Liver (tissue), 9 donors: Measurements from ENCODE around the gene OR1J2. TPM values are rescaled to one million over a fixed set of nuclear protein-coding genes. Genes with fewer than 3 reads are reported as not detected.

ENCODE experiments used
- DNase-seq: peaks from one replicate; pipeline ENCODE4 v3.0.0-alpha.2; 2017; ENCODE audit warnings: low spot score
- H3K27ac ChIP-seq, 2 donors: one replicate each; pipeline ENCODE4 v1.7.0; 2013; ENCODE audit warnings: inconsistent platforms in 2 of 2, low read length in 2 of 2, control low read depth in 1 of 2, low read depth in 1 of 2, mild to moderate bottlenecking in 1 of 2
- H3K27me3 ChIP-seq, 4 donors: one replicate each; pipeline versions ENCODE4 v1.6.1 to v1.7.0; 2013; ENCODE audit warnings: low read length in 3 of 4, inconsistent platforms in 1 of 4, mild to moderate bottlenecking in 1 of 4, moderate library complexity in 1 of 4; ENCODE audit not compliant: control insufficient read depth in 4 of 4, insufficient read depth in 4 of 4
- H3K36me3 ChIP-seq, 4 donors: one replicate each; pipeline versions ENCODE4 v1.6.1 to v1.7.0; 2013; ENCODE audit warnings: low read length in 3 of 4, mild to moderate bottlenecking in 3 of 4, low read depth in 1 of 4, moderate library complexity in 1 of 4; ENCODE audit not compliant: control insufficient read depth in 4 of 4, insufficient read depth in 3 of 4
- H3K4me1 ChIP-seq, 4 donors: one replicate each; pipeline versions ENCODE4 v1.6.1 to v1.7.0; 2013; ENCODE audit warnings: low read length in 3 of 4, mild to moderate bottlenecking in 3 of 4, moderate library complexity in 1 of 4; ENCODE audit not compliant: control insufficient read depth in 4 of 4, insufficient read depth in 4 of 4
- H3K4me3 ChIP-seq, 3 donors: one replicate each; pipeline versions ENCODE4 v1.6.1 to v1.7.0; 2013; ENCODE audit warnings: low read length in 3 of 3, control low read depth in 1 of 3, low read depth in 1 of 3, mild to moderate bottlenecking in 1 of 3
- H3K9ac ChIP-seq, 2 donors: one replicate each; pipeline ENCODE4 v1.7.0; 2013; ENCODE audit warnings: low read length in 2 of 2, mild to moderate bottlenecking in 2 of 2, moderate library complexity in 2 of 2, control low read depth in 1 of 2, low read depth in 1 of 2
- H3K9me3 ChIP-seq, 4 donors: one replicate each; pipeline versions ENCODE4 v1.6.1 to v1.7.0; 2013; ENCODE audit warnings: low read length in 3 of 4; ENCODE audit not compliant: control insufficient read depth in 4 of 4
- ATF3 ChIP-seq: IDR thresholded peaks from 2 replicates; pipeline ENCODE4 v1.6.1; 2016; ENCODE audit warnings: antibody characterized with exemption
- CTCF ChIP-seq: fragments of 150-350 bp; IDR thresholded peaks from 2 replicates; pipeline ENCODE4 v1.5.1; 2017; ENCODE audit warnings: improper control_type of control experiment, low read depth, low read length; ENCODE audit not compliant: missing input control
- FOXA1 ChIP-seq: IDR thresholded peaks from 2 replicates; pipeline ENCODE4 v1.6.1; 2016; ENCODE audit warnings: antibody characterized with exemption
- FOXA2 ChIP-seq: IDR thresholded peaks from 2 replicates; pipeline ENCODE4 v1.6.1; 2016; ENCODE audit warnings: antibody characterized with exemption
- GABPA ChIP-seq, 2 donors: IDR thresholded peaks in 1 of 2; conservative IDR thresholded peaks in 1 of 2; 2 replicates each; pipeline ENCODE4 v1.6.1; 2016; ENCODE audit warnings: antibody characterized with exemption in 2 of 2, mild to moderate bottlenecking in 1 of 2, moderate library complexity in 1 of 2
- HNF4A ChIP-seq, 2 donors: conservative IDR thresholded peaks; 2 replicates each; pipeline ENCODE4 v1.6.1; 2016; ENCODE audit warnings: antibody characterized with exemption in 2 of 2, mild to moderate bottlenecking in 2 of 2
- HNF4G ChIP-seq: IDR thresholded peaks from 2 replicates; pipeline ENCODE4 v1.6.1; 2016; ENCODE audit warnings: antibody characterized with exemption
- JUND ChIP-seq, 2 donors: IDR thresholded peaks; 2 replicates each; pipeline ENCODE4 v1.6.1; 2016; ENCODE audit warnings: antibody characterized with exemption in 2 of 2
- MAX ChIP-seq: IDR thresholded peaks from 2 replicates; pipeline ENCODE4 v1.6.1; 2016; ENCODE audit warnings: antibody characterized with exemption
- NR2F2 ChIP-seq: IDR thresholded peaks from 2 replicates; pipeline ENCODE4 v1.6.1; 2016; ENCODE audit warnings: antibody characterized with exemption
- RAD21 ChIP-seq, 2 donors: IDR thresholded peaks; 2 replicates each; pipeline ENCODE4 v1.6.1; 2016; ENCODE audit warnings: antibody characterized with exemption in 2 of 2, mild to moderate bottlenecking in 2 of 2
- RXRA ChIP-seq, 2 donors: IDR thresholded peaks; 2 replicates each; pipeline ENCODE4 v1.6.1; 2017 to 2018; ENCODE audit warnings: antibody characterized with exemption in 2 of 2, mild to moderate bottlenecking in 1 of 2
- SP1 ChIP-seq: IDR thresholded peaks from 2 replicates; pipeline ENCODE4 v1.6.1; 2018; ENCODE audit warnings: antibody characterized with exemption, mild to moderate bottlenecking
- TAF1 ChIP-seq: conservative IDR thresholded peaks from 2 replicates; pipeline ENCODE4 v1.6.1; 2016; ENCODE audit warnings: antibody characterized with exemption, mild to moderate bottlenecking
- ZBTB33 ChIP-seq: IDR thresholded peaks from 2 replicates; pipeline ENCODE4 v1.6.1; 2016; ENCODE audit warnings: antibody characterized with exemption
- WGBS: extraction: QIAGEN DNeasy Blood & Tissue Kit; methylation state at CpG from one replicate; pipeline ENCODE4 v1.1.7; 2013; 5-methylcytosine and 5-hydroxymethylcytosine counted together
- polyA plus RNA-seq, 2 donors: library from polyadenylated mRNA; stranded (reverse) in 1 of 2; unstranded in 1 of 2; fragments of 200-250 nt in 1 of 2; fragments of >200 nt in 1 of 2; fragmentation: Nextera tagmentation in 1 of 2; extraction: Ambion mirVana in 1 of 2; gene quantifications; one replicate each; pipeline versions ENCODE4 v1.2.1 to v1.2.3, GENCODE V29; 2013 to 2015
- total RNA-seq, 2 donors: library from RNA; depleted of rRNA; stranded (reverse); fragments of >200 nt; gene quantifications; one replicate each; pipeline ENCODE4 v1.2.3, GENCODE V29; 2014
- donor health status: healthy.
- donor health status: healthy.
- donor health status: healthy.
- donor health status: healthy.
- donor health status: healthy.

OR1J2 gene
- total and polyA plus RNA-seq, 4 donors = not detected

GRCh38 chr9:122506964-122507363, 3.6 kb upstream of the OR1J2 start:
- no peak for DNase-seq
- Histone ChIP-seq H3K27me3 (no peaks in the 10 kb centered on the region), H3K4me1 (no peaks in the 10 kb centered on the region), H3K9ac (no peak overlapping the region), H3K4me3 (no peak overlapping the region), H3K27ac (no peak overlapping the region), H3K36me3 (no peaks in the 10 kb centered on the region), H3K9me3 (no peaks in the 10 kb centered on the region)
- WGBS = 26% methylated on average over 2 of the region's 2 CpGs
- TF ChIP-seq JUND (IDR thresholded peaks at IDR 0.05) (no peak), TAF1 (no peak), ATF3 (no peak), FOXA2 (no peak), ZBTB33 (no peak), HNF4G (no peak), FOXA1 (no peak)

- H3K4me1 ChIP-seq = no peaks in the 10 kb centered on the region
- no peaks in the 10 kb centered on the region for H3K36me3 ChIP-seq
- no peak overlapping the region for H3K27ac ChIP-seq
- DNase-seq = no peak
- TF ChIP-seq RXRA (IDR thresholded peaks at IDR 0.05) (no peak), ATF3 (no peak), SP1 (no peak), ZBTB33 (no peak), HNF4A (conservative IDR thresholded peaks at IDR 0.05) (no peak), HNF4G (no peak), RAD21 (IDR thresholded peaks at IDR 0.05) (no peak), TAF1 (no peak), FOXA1 (no peak), MAX (no peak), JUND (IDR thresholded peaks at IDR 0.05) (no peak), GABPA (IDR thresholded peaks at IDR 0.05 in 1 of 2, conservative IDR thresholded peaks at IDR 0.05 in 1 of 2) (no peak), FOXA2 (no peak), NR2F2 (no peak), CTCF (no peak)
- 51% methylated on average over 2 of the region's 2 CpGs for WGBS
- H3K9ac ChIP-seq = no peak overlapping the region
- H3K27me3 ChIP-seq = peaks cover 0 to 2% (median 0%) of the 10 kb centered on the region in 4 donors
- no peaks in the 10 kb centered on the region for H3K9me3 ChIP-seq
- H3K4me3 ChIP-seq = no peak overlapping the region
Measured at GRCh38 chr9:122518226-122518625, 7.6 kb downstream of the OR1J2 start.
